Measurements from ENCODE around the gene PATE3. TPM values are rescaled to one million over a fixed set of nuclear protein-coding genes. Genes with fewer than 3 reads are reported as not detected.

The PATE3 gene
- total and polyA plus RNA-seq, 10 of the 15 experiments (the other 5 are each of a cell fraction or from before 2014, with no cell fraction given): not detected

DNA sequence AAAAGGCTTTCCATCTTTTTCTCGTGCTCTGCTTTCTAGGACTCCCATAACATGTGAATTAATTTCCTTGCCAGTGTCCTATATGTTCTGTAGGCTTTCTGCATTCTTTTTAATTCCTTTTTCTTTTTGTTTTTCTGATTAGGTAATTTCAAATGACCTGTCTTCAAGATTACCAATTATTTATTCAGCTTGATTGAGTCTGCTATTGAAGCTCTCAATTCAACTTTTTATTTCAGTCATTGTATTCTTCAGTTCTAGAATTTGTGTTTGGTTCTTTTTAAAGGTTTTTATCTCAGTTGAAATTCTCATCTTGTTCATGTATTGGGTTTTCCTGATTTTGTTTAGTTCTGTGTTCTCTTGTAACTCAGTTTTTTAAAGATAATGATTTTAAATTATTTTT is 14.5 kb downstream of the PATE3 start:
- Histone ChIP-seq H4K20me1 (ENCODE audit: control insufficient read depth, insufficient read depth) (no peaks in the 10 kb centered on the region), H3K4me3 (no peak overlapping the region), H3K4me1 (ENCODE audit: control insufficient read depth, insufficient read depth, low read length) (no peaks in the 10 kb centered on the region), H3K79me2 (ENCODE audit: control insufficient read depth, insufficient read depth, low read length) (no peaks in the 10 kb centered on the region), H3K27me3 (replicated peaks in 1 of 2; ENCODE audit: control insufficient read depth in 2 of 2, insufficient read depth in 2 of 2, low read length in 1 of 2) (no peaks in the 10 kb centered on the region), H3K4me2 (ENCODE audit: control insufficient read depth, insufficient read depth) (no peak overlapping the region), H3K9me3 (replicated peaks; ENCODE audit: control insufficient read depth, insufficient read depth, low read length) (peaks cover 3% of the 10 kb centered on the region; the same call in 2 of the 3 replicates), H3K9ac (ENCODE audit: control insufficient read depth, insufficient read depth, low read length) (no peak overlapping the region), H2AFZ (ENCODE audit: control insufficient read depth, low read depth, low read length) (no peak overlapping the region), H3K27ac (ENCODE audit: control insufficient read depth, insufficient read depth) (no peak overlapping the region), H3K36me3 (ENCODE audit: control insufficient read depth in 2 of 2, insufficient read depth in 2 of 2, low read length in 1 of 2) (no peaks in the 10 kb centered on the region)
- POLR2A ChIA-PET: no interaction called here
- CTCF ChIA-PET: interaction anchor here (0.6 kb wide), 1 partner anchor 1422 kb away, joined by 3 read pairs; no protein-coding TSS in a partner anchor
- DNase-seq (ENCODE audit: low read depth, low spot score): no peak
- ATAC-seq: no peak
- TF ChIP-seq, protein P1, sequence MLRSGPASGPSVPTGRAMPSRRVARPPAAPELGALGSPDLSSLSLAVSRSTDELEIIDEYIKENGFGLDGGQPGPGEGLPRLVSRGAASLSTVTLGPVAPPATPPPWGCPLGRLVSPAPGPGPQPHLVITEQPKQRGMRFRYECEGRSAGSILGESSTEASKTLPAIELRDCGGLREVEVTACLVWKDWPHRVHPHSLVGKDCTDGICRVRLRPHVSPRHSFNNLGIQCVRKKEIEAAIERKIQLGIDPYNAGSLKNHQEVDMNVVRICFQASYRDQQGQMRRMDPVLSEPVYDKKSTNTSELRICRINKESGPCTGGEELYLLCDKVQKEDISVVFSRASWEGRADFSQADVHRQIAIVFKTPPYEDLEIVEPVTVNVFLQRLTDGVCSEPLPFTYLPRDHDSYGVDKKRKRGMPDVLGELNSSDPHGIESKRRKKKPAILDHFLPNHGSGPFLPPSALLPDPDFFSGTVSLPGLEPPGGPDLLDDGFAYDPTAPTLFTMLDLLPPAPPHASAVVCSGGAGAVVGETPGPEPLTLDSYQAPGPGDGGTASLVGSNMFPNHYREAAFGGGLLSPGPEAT (IDR thresholded peaks at IDR 0.05; ENCODE audit: low read depth): no peak
- no peak for TF ChIP-seq MYB (IDR thresholded peaks at IDR 0.05; ENCODE audit: borderline replicate concordance, low read depth, low read length)
- TF ChIP-seq ASH2L (IDR thresholded peaks at IDR 0.05; ENCODE audit: borderline replicate concordance, low read depth): no peak
- TF ChIP-seq PML (IDR thresholded peaks at IDR 0.05; ENCODE audit: low read length): no peak
- TF ChIP-seq KLF5 (IDR thresholded peaks at IDR 0.05; ENCODE audit: partially characterized antibody): no peak
- TF ChIP-seq, protein P2, sequence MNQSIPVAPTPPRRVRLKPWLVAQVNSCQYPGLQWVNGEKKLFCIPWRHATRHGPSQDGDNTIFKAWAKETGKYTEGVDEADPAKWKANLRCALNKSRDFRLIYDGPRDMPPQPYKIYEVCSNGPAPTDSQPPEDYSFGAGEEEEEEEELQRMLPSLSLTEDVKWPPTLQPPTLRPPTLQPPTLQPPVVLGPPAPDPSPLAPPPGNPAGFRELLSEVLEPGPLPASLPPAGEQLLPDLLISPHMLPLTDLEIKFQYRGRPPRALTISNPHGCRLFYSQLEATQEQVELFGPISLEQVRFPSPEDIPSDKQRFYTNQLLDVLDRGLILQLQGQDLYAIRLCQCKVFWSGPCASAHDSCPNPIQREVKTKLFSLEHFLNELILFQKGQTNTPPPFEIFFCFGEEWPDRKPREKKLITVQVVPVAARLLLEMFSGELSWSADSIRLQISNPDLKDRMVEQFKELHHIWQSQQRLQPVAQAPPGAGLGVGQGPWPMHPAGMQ (IDR thresholded peaks at IDR 0.05; ENCODE audit: borderline replicate concordance): no peak
- TF ChIP-seq POU2F2 (IDR thresholded peaks at IDR 0.05; ENCODE audit: borderline replicate concordance, low read depth, low read length): no peak
- TF ChIP-seq NRF1 (conservative IDR thresholded peaks at IDR 0.05; ENCODE audit: low read depth, low read length): no peak
- no peak for TF ChIP-seq ZSCAN29 (IDR thresholded peaks at IDR 0.05)
- TF ChIP-seq, protein P3, sequence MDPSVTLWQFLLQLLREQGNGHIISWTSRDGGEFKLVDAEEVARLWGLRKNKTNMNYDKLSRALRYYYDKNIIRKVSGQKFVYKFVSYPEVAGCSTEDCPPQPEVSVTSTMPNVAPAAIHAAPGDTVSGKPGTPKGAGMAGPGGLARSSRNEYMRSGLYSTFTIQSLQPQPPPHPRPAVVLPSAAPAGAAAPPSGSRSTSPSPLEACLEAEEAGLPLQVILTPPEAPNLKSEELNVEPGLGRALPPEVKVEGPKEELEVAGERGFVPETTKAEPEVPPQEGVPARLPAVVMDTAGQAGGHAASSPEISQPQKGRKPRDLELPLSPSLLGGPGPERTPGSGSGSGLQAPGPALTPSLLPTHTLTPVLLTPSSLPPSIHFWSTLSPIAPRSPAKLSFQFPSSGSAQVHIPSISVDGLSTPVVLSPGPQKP (IDR thresholded peaks at IDR 0.05; ENCODE audit: low read depth, low read length): no peak
- TF ChIP-seq LARP7 (IDR thresholded peaks at IDR 0.05): no peak
- TF ChIP-seq PAX5 (IDR thresholded peaks at IDR 0.05; ENCODE audit: borderline replicate concordance, low read depth, low read length): no peak
- TF ChIP-seq HDAC6 (IDR thresholded peaks at IDR 0.05; ENCODE audit: unreplicated experiment): no peak
- intact Hi-C loops (cut with micrococcal nuclease; ENCODE audit: unreplicated experiment) (no loop called here), in situ Hi-C loops (cut with MboI) (no loop called here)
- BruUV-seq (replicated peaks): no TSS peak
- FAIRE-seq: no peak
- RAD21 ChIA-PET (ENCODE audit: unreplicated experiment): no interaction called here
- SMC1A ChIA-PET (ENCODE audit: uncharacterized antibody, unreplicated experiment): no interaction called here
- WGBS (ENCODE audit: insufficient coverage, insufficient replicate concordance, low lambda C conversion rate, missing lambda C conversion rate): 0% methylated on average over 1 of the region's 1 CpG
